Measurements from ENCODE around the gene INTS7. TPM values are rescaled to one million over a fixed set of nuclear protein-coding genes. Genes with fewer than 3 reads are reported as not detected.

INTS7 gene
- total RNA-seq, 1 donor from 2014 or later: 19.1 TPM

DNA sequence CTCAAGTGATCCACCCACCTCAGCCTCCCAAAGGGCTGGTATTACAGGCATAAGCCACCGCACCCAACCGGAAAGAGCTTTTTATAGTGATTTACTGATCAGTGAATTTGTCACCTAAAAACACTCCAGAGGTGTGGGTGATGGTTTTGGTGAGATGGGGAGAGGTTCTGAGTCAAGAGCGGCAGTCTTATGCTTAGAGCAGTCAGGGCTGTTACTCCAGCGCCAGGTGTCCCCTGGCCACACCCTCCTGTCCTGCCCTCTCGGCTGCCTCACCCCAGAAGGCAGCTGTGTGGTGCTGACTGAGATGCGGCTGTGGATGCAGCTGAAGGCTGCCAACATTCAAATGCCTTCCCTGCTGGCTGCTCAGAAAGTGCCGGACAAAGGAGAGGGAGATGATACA lies 110.3 kb downstream of the INTS7 start:
- Mint-ChIP-seq H3K27me3 (peaks cover 6% of the 10 kb centered on the region), H3K9me3 (no peaks in the 10 kb centered on the region), H3K4me1 (no peaks in the 10 kb centered on the region), H3K36me3 (ENCODE audit: low read depth) (no peaks in the 10 kb centered on the region), H3K27ac (no peak overlapping the region), H3K4me3 (no peak overlapping the region)
- ChIA-PET CTCF (no interaction called here), POLR2A (no interaction called here)
- DNase-seq: no peak
- TF ChIP-seq, protein P1, sequence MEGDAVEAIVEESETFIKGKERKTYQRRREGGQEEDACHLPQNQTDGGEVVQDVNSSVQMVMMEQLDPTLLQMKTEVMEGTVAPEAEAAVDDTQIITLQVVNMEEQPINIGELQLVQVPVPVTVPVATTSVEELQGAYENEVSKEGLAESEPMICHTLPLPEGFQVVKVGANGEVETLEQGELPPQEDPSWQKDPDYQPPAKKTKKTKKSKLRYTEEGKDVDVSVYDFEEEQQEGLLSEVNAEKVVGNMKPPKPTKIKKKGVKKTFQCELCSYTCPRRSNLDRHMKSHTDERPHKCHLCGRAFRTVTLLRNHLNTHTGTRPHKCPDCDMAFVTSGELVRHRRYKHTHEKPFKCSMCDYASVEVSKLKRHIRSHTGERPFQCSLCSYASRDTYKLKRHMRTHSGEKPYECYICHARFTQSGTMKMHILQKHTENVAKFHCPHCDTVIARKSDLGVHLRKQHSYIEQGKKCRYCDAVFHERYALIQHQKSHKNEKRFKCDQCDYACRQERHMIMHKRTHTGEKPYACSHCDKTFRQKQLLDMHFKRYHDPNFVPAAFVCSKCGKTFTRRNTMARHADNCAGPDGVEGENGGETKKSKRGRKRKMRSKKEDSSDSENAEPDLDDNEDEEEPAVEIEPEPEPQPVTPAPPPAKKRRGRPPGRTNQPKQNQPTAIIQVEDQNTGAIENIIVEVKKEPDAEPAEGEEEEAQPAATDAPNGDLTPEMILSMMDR (IDR thresholded peaks at IDR 0.05): no peak
- peak; percentile 45 for ATAC-seq (ENCODE audit: low read depth)
- intact Hi-C loops (cut with micrococcal nuclease): no loop called here

DNA sequence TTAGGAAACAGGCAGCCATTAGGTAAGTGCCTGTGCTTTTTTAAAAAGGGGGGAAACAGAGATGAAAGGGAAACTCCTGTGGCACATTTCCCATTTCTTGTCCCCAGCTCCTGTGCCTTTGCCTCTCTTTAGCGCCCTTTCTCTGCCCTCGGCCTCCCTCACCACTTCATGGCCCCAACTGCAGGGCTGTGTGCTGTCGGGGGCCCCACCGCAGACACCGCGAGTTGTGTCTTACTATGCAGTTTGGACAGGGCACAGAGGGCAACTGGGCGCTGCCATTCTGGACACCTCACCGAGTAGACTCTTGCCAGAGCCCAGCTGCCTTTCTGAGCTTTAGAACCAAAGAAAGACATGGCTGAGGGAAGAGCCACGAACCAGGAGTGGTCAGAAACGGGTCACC lies 111.1 kb downstream of the INTS7 start:
- ChIA-PET CTCF (no interaction called here), POLR2A (no interaction called here)
- ATAC-seq (ENCODE audit: low read depth) (no peak), DNase-seq (no peak)
- TF ChIP-seq, protein P1 (IDR thresholded peaks at IDR 0.05): no peak
- H3K36me3 Mint-ChIP-seq (ENCODE audit: low read depth): no peaks in the 10 kb centered on the region
- H3K9me3 Mint-ChIP-seq: no peaks in the 10 kb centered on the region
- H3K4me3 Mint-ChIP-seq: no peak overlapping the region
- no peaks in the 10 kb centered on the region for H3K4me1 Mint-ChIP-seq
- peaks cover 4% of the 10 kb centered on the region for H3K27me3 Mint-ChIP-seq
- intact Hi-C loops (cut with micrococcal nuclease): no loop called here
- H3K27ac Mint-ChIP-seq: no peak overlapping the region

DNA sequence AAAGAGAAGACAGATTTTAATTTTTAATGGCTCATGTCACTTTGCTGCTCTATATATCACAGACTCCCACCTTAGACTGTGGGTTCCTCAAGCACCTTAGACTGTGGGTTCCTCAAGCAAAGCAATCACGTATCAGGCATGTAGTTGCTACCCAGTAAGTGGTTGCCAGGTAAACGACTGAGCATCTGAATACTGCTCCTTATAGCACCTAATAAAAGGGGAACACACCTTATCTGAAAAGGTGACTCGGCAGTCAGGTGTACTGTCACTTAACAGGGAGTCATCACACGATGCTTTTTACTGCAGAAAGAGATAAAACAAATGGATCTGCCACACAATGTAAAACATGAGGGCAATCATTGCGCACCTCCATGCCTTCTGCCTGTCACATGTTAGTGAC lies 112.3 kb downstream of the INTS7 start:
- POLR2A ChIA-PET: no interaction called here
- no peak overlapping the region for H3K4me3 Mint-ChIP-seq
- TF ChIP-seq, protein P1 (IDR thresholded peaks at IDR 0.05): no peak
- H3K4me1 Mint-ChIP-seq: peaks cover 1% of the 10 kb centered on the region
- H3K36me3 Mint-ChIP-seq (ENCODE audit: low read depth): no peaks in the 10 kb centered on the region
- H3K27me3 Mint-ChIP-seq: peaks cover 2% of the 10 kb centered on the region
- intact Hi-C loops (cut with micrococcal nuclease): no loop called here
- no peaks in the 10 kb centered on the region for H3K9me3 Mint-ChIP-seq
- no peak overlapping the region for H3K27ac Mint-ChIP-seq
- DNase-seq (no peak), ATAC-seq (ENCODE audit: low read depth) (no peak)
- CTCF ChIA-PET: no interaction called here

DNA sequence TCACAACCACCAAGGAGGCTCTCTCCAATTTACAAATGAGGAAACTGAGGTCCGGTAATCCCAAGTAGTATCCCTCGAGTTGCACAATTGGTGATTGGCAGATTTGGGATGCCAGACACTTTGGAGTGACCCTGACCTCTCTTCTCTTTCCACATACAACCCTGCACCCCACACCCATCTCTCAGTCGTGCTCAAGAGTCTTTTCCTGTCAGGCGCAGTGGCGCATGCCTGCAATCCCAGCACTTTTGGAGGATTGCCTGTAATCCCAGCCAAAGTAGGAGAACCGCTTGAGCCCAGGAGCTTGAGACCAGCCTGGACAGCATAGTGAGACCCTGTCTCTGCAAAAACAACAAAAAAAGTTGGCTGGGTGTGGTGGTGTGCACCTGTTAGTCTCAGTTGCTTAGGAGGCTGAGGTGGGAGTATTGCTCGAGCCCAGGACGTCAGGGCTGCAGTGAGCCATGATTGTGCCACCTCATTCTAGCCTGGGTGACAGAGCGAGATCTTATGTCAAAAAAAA lies 113.7 kb downstream of the INTS7 start:
- Mint-ChIP-seq H3K27ac (no peak overlapping the region), H3K36me3 (ENCODE audit: low read depth) (no peaks in the 10 kb centered on the region), H3K27me3 (peaks cover 2% of the 10 kb centered on the region), H3K4me1 (peaks cover 3% of the 10 kb centered on the region), H3K9me3 (no peaks in the 10 kb centered on the region), H3K4me3 (no peak overlapping the region)
- ChIA-PET POLR2A (no interaction called here), CTCF (no interaction called here)
- TF ChIP-seq, protein P1 (IDR thresholded peaks at IDR 0.05): no peak
- DNase-seq: no peak
- no peak for ATAC-seq (ENCODE audit: low read depth)
- intact Hi-C loops (cut with micrococcal nuclease): no loop called here

DNA sequence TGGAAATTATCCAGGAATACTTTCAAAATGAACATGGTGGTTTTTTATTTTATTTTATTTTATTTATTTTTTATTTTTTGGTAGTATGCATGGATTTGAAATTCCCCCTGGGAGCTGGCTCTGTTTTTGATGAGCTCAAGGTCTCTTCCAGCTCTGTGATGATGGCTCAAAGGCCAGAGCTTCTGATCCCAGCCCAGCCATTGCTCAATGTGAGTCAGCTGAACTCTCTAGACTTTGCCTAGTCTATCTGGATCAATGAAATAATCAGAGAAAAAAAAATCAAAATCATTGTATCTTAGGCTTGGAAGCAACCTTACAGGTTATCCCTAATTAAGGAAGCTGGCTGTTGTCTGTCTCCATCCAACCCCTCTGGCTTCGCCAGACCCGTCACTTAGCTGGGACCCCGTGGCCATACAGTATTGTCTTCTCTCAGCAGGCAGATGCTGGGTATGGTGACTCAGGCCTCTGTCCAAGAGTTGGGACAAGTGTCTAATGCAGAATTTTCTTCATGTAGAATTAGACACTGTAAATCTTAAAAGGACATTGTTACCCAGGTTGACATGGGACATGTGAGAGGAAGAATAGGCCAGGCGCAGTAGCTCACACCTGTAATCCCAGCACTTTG lies 114.6 kb downstream of the INTS7 start:
- no peak for ATAC-seq (ENCODE audit: low read depth)
- DNase-seq: no peak
- Mint-ChIP-seq H3K27me3 (peaks cover 2% of the 10 kb centered on the region), H3K4me3 (no peak overlapping the region), H3K36me3 (ENCODE audit: low read depth) (no peaks in the 10 kb centered on the region), H3K9me3 (no peaks in the 10 kb centered on the region), H3K27ac (no peak overlapping the region), H3K4me1 (peaks cover 3% of the 10 kb centered on the region)
- TF ChIP-seq, protein P1 (IDR thresholded peaks at IDR 0.05): no peak
- CTCF ChIA-PET: no interaction called here
- intact Hi-C loops (cut with micrococcal nuclease): no loop called here
- POLR2A ChIA-PET: no interaction called here

Measured in activated B cell treated with CpG ODN at 0.5 μM for 24 hours (primary cell).